ENCODE data around the gene SKP1. TPM values are rescaled to one million over a fixed set of nuclear protein-coding genes. Genes with fewer than 3 reads are reported as not detected.

The SKP1 gene
- total RNA-seq, 1 experiment from 2014 or later, result 245 TPM

DNA sequence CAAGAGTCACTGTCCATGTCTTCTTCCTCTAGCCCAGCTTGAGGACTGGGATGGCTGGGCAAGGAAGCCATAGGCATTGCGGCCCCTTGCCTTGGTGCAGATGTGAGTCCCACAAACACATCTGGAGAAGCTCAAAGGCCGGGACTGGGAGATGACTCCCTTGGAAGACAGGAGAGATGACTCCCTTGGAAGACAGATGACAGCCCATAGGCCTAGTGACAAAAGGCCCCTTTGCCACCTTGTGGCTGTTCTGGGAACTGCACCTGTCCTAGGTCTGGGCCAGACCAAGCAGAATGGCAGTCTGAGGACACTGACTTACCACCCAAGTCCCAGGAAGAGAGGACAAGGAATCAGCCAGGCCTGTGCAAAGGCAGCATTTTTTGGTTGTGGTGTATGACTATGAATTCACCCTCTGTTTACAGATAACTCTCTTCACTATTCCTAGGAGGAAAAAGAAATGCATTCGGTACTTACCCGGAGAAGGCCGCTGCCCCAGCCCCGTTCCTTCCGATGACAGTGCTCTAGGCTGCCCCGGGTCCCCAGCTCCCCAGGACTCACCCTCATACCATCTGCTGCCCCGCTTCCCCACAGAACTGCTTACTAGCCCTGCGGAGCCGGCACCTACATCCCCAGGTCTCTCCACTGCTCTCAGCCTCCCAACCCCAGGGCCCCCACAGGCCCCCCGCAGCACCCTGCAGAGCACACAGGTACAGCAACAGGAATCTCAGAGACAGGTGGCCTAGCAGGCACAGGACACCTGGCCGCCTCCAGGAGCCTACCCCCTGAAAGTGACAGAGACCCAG, 30.8 kb downstream of the SKP1 start:
- peaks cover 0 to 5% of the 10 kb centered on the region in 2 experiments; a peak in 1 of 4 replicates for H3K4me1 ChIP-seq (ENCODE audit: control insufficient read depth in 1 of 2, insufficient read depth in 2 of 2, low read length in 2 of 2)
- no peak overlapping the region for H3K4me3 ChIP-seq (replicated peaks in 1 of 2; ENCODE audit: low read depth in 1 of 2, low read length in 2 of 2)
- H3K27ac ChIP-seq (ENCODE audit: low read depth, low read length), result no peak overlapping the region
- ChIA-PET CTCF (interaction anchor here (0.7 to 2.2 kb wide), 3 partner anchors 7 to 106 kb away, joined by 5 to 15 read pairs (median 5); no protein-coding TSS in a partner anchor), RAD21 (ENCODE audit: low non-redundant PET in 1 of 2, low total read pairs in 2 of 2, uncharacterized antibody in 2 of 2, unreplicated experiment in 2 of 2) (no interaction called here), POLR2A (no interaction called here)
- H3K9me2 ChIP-seq (ENCODE audit: insufficient read depth), result no peaks in the 10 kb centered on the region
- H3K27me3 ChIP-seq (ENCODE audit: insufficient read depth, low read length), result no peaks in the 10 kb centered on the region
- H3K9ac ChIP-seq (ENCODE audit: low read length), result no peak overlapping the region
- intact Hi-C loops (cut with micrococcal nuclease), result loop anchor here (1.0 to 2.0 kb wide), 2 partner anchors 43 to 107 kb away; no protein-coding TSS in a partner anchor
- no peak overlapping the region for H3K4me2 ChIP-seq (ENCODE audit: low read length)
- H3K79me2 ChIP-seq (ENCODE audit: insufficient read depth, low read length), result peaks cover 51% of the 10 kb centered on the region
- H4K20me1 ChIP-seq (ENCODE audit: insufficient read depth), result peaks cover 6% of the 10 kb centered on the region
- ATAC-seq (peak; percentile 93), DNase-seq (ENCODE audit: low read depth, low spot score) (peak; percentile 57)
- BruUV-seq (replicated peaks), result no TSS peak
- peaks cover 21 to 66% of the 10 kb centered on the region in 2 experiments for H3K36me3 ChIP-seq (ENCODE audit: control insufficient read depth in 1 of 2, insufficient read depth in 2 of 2, low read length in 2 of 2)
- no peaks in the 10 kb centered on the region for H3K9me3 ChIP-seq (ENCODE audit: control insufficient read depth in 1 of 2, insufficient read depth in 1 of 2, low read depth in 1 of 2, low read length in 2 of 2)
- peak; percentile 73 for TF ChIP-seq RAD21 (IDR thresholded peaks at IDR 0.05; ENCODE audit: low read depth)
- TF ChIP-seq POLR2AphosphoS5 (IDR thresholded peaks at IDR 0.05; ENCODE audit: low read depth, low read length), result peak; percentile 17; the same call in 1 of the 2 replicates
- TF ChIP-seq ZFX (IDR thresholded peaks at IDR 0.05), result no peak
- TF ChIP-seq CTCF (IDR thresholded peaks at IDR 0.05 in 2 of 3, conservative IDR thresholded peaks at IDR 0.05 in 1 of 3; ENCODE audit: borderline replicate concordance in 1 of 3, insufficient read depth in 1 of 3, low read depth in 2 of 3, low read length in 2 of 3), result peak; percentile 91 to 94 (median 93)
- no peak overlapping the region for H2AFZ ChIP-seq (ENCODE audit: low read depth, low read length, poor library complexity, severe bottlenecking)
